HCT116 (cell line): ENCODE results near the gene FYCO1. TPM values are rescaled to one million over a fixed set of nuclear protein-coding genes. Genes with fewer than 3 reads are reported as not detected.

ENCODE experiments used
- ATAC-seq: fragments of 200-7000 bp; cut with Tn5 transposase; 2 replicates; pipeline ENCODE4 v1.9.1; 2020; ENCODE audit warnings: mild to moderate bottlenecking, moderate library complexity
- BruUV-seq: library from RNA; stranded (reverse); fragments of 400-500 nt; replicated peaks from 2 replicates; lab custom pipeline; 2021; lab: Mats Ljungman, UMichigan
- CTCF ChIA-PET: fragments of 300-600 bp; sonication (Branson Sonifier 250); formaldehyde crosslinking; loops from one replicate; lab custom pipeline; 2021; ENCODE audit warnings: antibody characterized with exemption; lab: Charles Lee
- POLR2A ChIA-PET: fragments of 300-600, 350-600 bp; sonication (Branson Sonifier 250); formaldehyde crosslinking; loops from one replicate; lab custom pipeline; 2021; ENCODE audit warnings: antibody characterized with exemption; lab: Charles Lee
- RAD21 ChIA-PET, 2 experiments: fragments of 300-600 bp; sonication (Branson Sonifier 250); formaldehyde crosslinking; loops; one replicate each; lab custom pipeline; 2023; ENCODE audit warnings: low total read pairs in 2 of 2; ENCODE audit not compliant: uncharacterized antibody in 2 of 2, unreplicated experiment in 2 of 2, low non-redundant PET in 1 of 2; lab: Charles Lee
- DNase-seq: peaks from one replicate; pipeline ENCODE4 v3.0.0-alpha.2; 2010; ENCODE audit warnings: low read depth, low spot score
- H2AFZ ChIP-seq: fragments of 200-600 bp; shearing (Covaris generic), sonication (generic); 2 replicates; pipeline ENCODE4 v1.6.1; 2017; ENCODE audit warnings: low read depth, mixed run types, mixed read lengths, antibody characterized with exemption, low read length; ENCODE audit not compliant: poor library complexity, severe bottlenecking
- H3K27ac ChIP-seq: 2 replicates; pipeline ENCODE4 v1.5.1; 2012; ENCODE audit warnings: low read depth, low read length
- H3K27me3 ChIP-seq: fragments of 200-600 bp; sonication (generic); 2 replicates; pipeline ENCODE4 v1.6.1; 2016; ENCODE audit warnings: mixed run types, low read length, mixed read lengths; ENCODE audit not compliant: insufficient read depth
- H3K36me3 ChIP-seq, 2 experiments: fragments of 200-500 bp in 1 of 2; fragments of 200-600 bp in 1 of 2; sonication (Bioruptor generic) in 1 of 2; sonication (generic) in 1 of 2; 2 replicates each; pipeline versions ENCODE4 v1.5.1 to v1.6.1; 2014 to 2016; ENCODE audit warnings: low read length in 2 of 2, inconsistent platforms in 1 of 2, mixed read lengths in 1 of 2, mixed run types in 1 of 2; ENCODE audit not compliant: insufficient read depth in 2 of 2, control insufficient read depth in 1 of 2
- H3K4me1 ChIP-seq, 2 experiments: fragments of 200-600 bp in 1 of 2; sonication (generic) in 1 of 2; 2 replicates each; pipeline versions ENCODE4 v1.5.1 to v1.6.1; 2012 to 2017; ENCODE audit warnings: low read length in 2 of 2, inconsistent platforms in 1 of 2, mild to moderate bottlenecking in 1 of 2, mixed read lengths in 1 of 2, mixed run types in 1 of 2, moderate library complexity in 1 of 2; ENCODE audit not compliant: insufficient read depth in 2 of 2, control insufficient read depth in 1 of 2
- H3K4me2 ChIP-seq: fragments of 200-600 bp; sonication (generic); 2 replicates; pipeline ENCODE4 v1.6.1; 2017; ENCODE audit warnings: mixed run types, low read length, mixed read lengths
- H3K4me3 ChIP-seq, 2 experiments: fragments of 200-600 bp in 1 of 2; sonication (generic) in 1 of 2; replicated peaks in 1 of 2; 2 replicates each; pipeline ENCODE4 v1.5.1; 2011 to 2016; ENCODE audit warnings: low read length in 2 of 2, control low read depth in 1 of 2, low read depth in 1 of 2, mild to moderate bottlenecking in 1 of 2, mixed read lengths in 1 of 2, mixed run types in 1 of 2
- H3K79me2 ChIP-seq: fragments of 200-600 bp; sonication (generic); 2 replicates; pipeline ENCODE4 v1.6.1; 2017; ENCODE audit warnings: mild to moderate bottlenecking, mixed run types, low read length, moderate library complexity, mixed read lengths; ENCODE audit not compliant: insufficient read depth
- H3K9ac ChIP-seq: fragments of 200-600 bp; sonication (generic); 2 replicates; pipeline ENCODE4 v1.6.1; 2016; ENCODE audit warnings: low read length, mixed read lengths
- H3K9me2 ChIP-seq: fragments of 200-600 bp; sonication (generic), shearing (Covaris generic); 2 replicates; pipeline ENCODE4 v1.6.1; 2017; ENCODE audit warnings: mixed run types, mild to moderate bottlenecking, moderate library complexity; ENCODE audit not compliant: insufficient read depth
- H3K9me3 ChIP-seq, 2 experiments: fragments of 200-500 bp in 1 of 2; fragments of 200-600 bp in 1 of 2; sonication (Bioruptor generic) in 1 of 2; sonication (generic) in 1 of 2; 2 replicates each; pipeline ENCODE4 v1.6.1; 2014 to 2017; ENCODE audit warnings: low read length in 2 of 2, mixed read lengths in 2 of 2, inconsistent platforms in 1 of 2, low read depth in 1 of 2, mild to moderate bottlenecking in 1 of 2, mixed run types in 1 of 2, moderate library complexity in 1 of 2; ENCODE audit not compliant: control insufficient read depth in 1 of 2, insufficient read depth in 1 of 2
- H4K20me1 ChIP-seq: fragments of 200-600 bp; sonication (generic), shearing (Covaris generic); 2 replicates; pipeline ENCODE4 v1.6.1; 2017; ENCODE audit warnings: mixed run types, mild to moderate bottlenecking, moderate library complexity; ENCODE audit not compliant: insufficient read depth
- CBX3 ChIP-seq: IDR thresholded peaks from 2 replicates; pipeline ENCODE4 v1.6.1; 2012; ENCODE audit warnings: low read depth
- CEBPB ChIP-seq: IDR thresholded peaks from 2 replicates; pipeline ENCODE4 v1.6.1; 2012; ENCODE audit warnings: low read depth
- EGR1 ChIP-seq: IDR thresholded peaks from 2 replicates; pipeline ENCODE4 v1.6.1; 2012; ENCODE audit warnings: low read depth
- JUND ChIP-seq: IDR thresholded peaks from 2 replicates; pipeline ENCODE4 v1.6.1; 2012
- MAX ChIP-seq: IDR thresholded peaks from 2 replicates; pipeline ENCODE4 v1.6.1; 2012
- POLR2A ChIP-seq: IDR thresholded peaks from 2 replicates; pipeline ENCODE4 v1.7.0; 2011; ENCODE audit warnings: borderline replicate concordance; ENCODE audit not compliant: insufficient read depth, insufficient read length; ENCODE audit errors: extremely low read depth
- POLR2AphosphoS5 ChIP-seq: IDR thresholded peaks from 2 replicates; pipeline ENCODE4 v1.6.1; 2011; ENCODE audit warnings: mild to moderate bottlenecking, low read depth, low read length, moderate library complexity
- RAD21 ChIP-seq: IDR thresholded peaks from 2 replicates; pipeline ENCODE4 v1.6.1; 2012; ENCODE audit warnings: low read depth, mild to moderate bottlenecking
- SRF ChIP-seq: IDR thresholded peaks from 2 replicates; pipeline ENCODE4 v1.6.1; 2012; ENCODE audit warnings: low read depth
- TCF7L2 ChIP-seq: IDR thresholded peaks from 2 replicates; pipeline ENCODE4 v1.7.0; 2011; ENCODE audit warnings: borderline replicate concordance, inconsistent platforms; ENCODE audit not compliant: insufficient read depth, insufficient read length; ENCODE audit errors: extremely low read depth
- YY1 ChIP-seq: IDR thresholded peaks from 2 replicates; pipeline ENCODE4 v1.6.1; 2011; ENCODE audit warnings: low read length, low read depth, moderate library complexity, mild to moderate bottlenecking; ENCODE audit not compliant: insufficient replicate concordance; ENCODE audit errors: extremely low read depth
- ZNF274 ChIP-seq: fragments of 200-500 bp; sonication (Bioruptor generic); IDR thresholded peaks from 2 replicates; pipeline ENCODE4 v1.6.1; 2014; ENCODE audit warnings: mild to moderate bottlenecking, low read depth, low read length, inconsistent platforms
- intact Hi-C: fragments of 100-400 bp; cut with micrococcal nuclease; formaldehyde crosslinking; loops from 2 replicates; pipeline ENCODE4 v1.10.0; 2022
- total RNA-seq: library from RNA; stranded (reverse); gene quantifications from one replicate; pipeline ENCODE4 v1.2.1, GENCODE V29; 2021; ENCODE audit not compliant: unreplicated experiment
- TF ChIP-seq, protein P1 (sequence below): IDR thresholded peaks from 2 replicates; pipeline ENCODE4 v1.6.1; 2012; ENCODE audit warnings: low read depth
- TF ChIP-seq, protein P2 (sequence below): IDR thresholded peaks from 2 replicates; pipeline ENCODE4 v1.6.1; 2011; ENCODE audit warnings: mild to moderate bottlenecking, low read length, moderate library complexity; ENCODE audit not compliant: insufficient replicate concordance; ENCODE audit errors: extremely low read depth
- TF ChIP-seq, protein P3 (sequence below), 3 experiments: fragments of 200-600 bp in 1 of 3; sonication (generic) in 1 of 3; IDR thresholded peaks in 2 of 3; conservative IDR thresholded peaks in 1 of 3; 2 replicates each; pipeline ENCODE4 v1.5.1; 2012 to 2017; ENCODE audit warnings: low read depth in 2 of 3, low read length in 2 of 3, antibody characterized with exemption in 1 of 3, borderline replicate concordance in 1 of 3, control low read depth in 1 of 3, mild to moderate bottlenecking in 1 of 3, mixed read lengths in 1 of 3, mixed run types in 1 of 3, moderate library complexity in 1 of 3; ENCODE audit not compliant: insufficient read depth in 1 of 3

Gene FYCO1
- total RNA-seq, 1 experiment from 2014 or later, result 15.8 TPM

GRCh38 chr3:46019707-46020106 lies 24.1 kb upstream of the FYCO1 start:
- Histone ChIP-seq H3K79me2 (no peaks in the 10 kb centered on the region), H3K27ac (no peak overlapping the region), H3K9me2 (no peaks in the 10 kb centered on the region), H2AFZ (no peak overlapping the region), H3K9ac (no peak overlapping the region), H3K4me1 (no peaks in the 10 kb centered on the region), H4K20me1 (no peaks in the 10 kb centered on the region), H3K36me3 (no peaks in the 10 kb centered on the region), H3K4me3 (no peak overlapping the region), H3K27me3 (no peaks in the 10 kb centered on the region), H3K4me2 (no peak overlapping the region), H3K9me3 (no peaks in the 10 kb centered on the region)
- POLR2A ChIA-PET, result no interaction called here
- no peak for DNase-seq
- CTCF ChIA-PET, result no interaction called here
- no TSS peak for BruUV-seq
- RAD21 ChIA-PET, result no interaction called here
- ATAC-seq, result no peak
- intact Hi-C loops, result no loop called here
- TF ChIP-seq TCF7L2, result no peak
- TF ChIP-seq MAX, result no peak
- TF ChIP-seq YY1, result no peak
- no peak for TF ChIP-seq SRF
- TF ChIP-seq, protein P1, sequence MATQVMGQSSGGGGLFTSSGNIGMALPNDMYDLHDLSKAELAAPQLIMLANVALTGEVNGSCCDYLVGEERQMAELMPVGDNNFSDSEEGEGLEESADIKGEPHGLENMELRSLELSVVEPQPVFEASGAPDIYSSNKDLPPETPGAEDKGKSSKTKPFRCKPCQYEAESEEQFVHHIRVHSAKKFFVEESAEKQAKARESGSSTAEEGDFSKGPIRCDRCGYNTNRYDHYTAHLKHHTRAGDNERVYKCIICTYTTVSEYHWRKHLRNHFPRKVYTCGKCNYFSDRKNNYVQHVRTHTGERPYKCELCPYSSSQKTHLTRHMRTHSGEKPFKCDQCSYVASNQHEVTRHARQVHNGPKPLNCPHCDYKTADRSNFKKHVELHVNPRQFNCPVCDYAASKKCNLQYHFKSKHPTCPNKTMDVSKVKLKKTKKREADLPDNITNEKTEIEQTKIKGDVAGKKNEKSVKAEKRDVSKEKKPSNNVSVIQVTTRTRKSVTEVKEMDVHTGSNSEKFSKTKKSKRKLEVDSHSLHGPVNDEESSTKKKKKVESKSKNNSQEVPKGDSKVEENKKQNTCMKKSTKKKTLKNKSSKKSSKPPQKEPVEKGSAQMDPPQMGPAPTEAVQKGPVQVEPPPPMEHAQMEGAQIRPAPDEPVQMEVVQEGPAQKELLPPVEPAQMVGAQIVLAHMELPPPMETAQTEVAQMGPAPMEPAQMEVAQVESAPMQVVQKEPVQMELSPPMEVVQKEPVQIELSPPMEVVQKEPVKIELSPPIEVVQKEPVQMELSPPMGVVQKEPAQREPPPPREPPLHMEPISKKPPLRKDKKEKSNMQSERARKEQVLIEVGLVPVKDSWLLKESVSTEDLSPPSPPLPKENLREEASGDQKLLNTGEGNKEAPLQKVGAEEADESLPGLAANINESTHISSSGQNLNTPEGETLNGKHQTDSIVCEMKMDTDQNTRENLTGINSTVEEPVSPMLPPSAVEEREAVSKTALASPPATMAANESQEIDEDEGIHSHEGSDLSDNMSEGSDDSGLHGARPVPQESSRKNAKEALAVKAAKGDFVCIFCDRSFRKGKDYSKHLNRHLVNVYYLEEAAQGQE, result no peak
- TF ChIP-seq RAD21, result no peak
- no peak for TF ChIP-seq EGR1
- TF ChIP-seq CEBPB, result no peak
- TF ChIP-seq, protein P2, sequence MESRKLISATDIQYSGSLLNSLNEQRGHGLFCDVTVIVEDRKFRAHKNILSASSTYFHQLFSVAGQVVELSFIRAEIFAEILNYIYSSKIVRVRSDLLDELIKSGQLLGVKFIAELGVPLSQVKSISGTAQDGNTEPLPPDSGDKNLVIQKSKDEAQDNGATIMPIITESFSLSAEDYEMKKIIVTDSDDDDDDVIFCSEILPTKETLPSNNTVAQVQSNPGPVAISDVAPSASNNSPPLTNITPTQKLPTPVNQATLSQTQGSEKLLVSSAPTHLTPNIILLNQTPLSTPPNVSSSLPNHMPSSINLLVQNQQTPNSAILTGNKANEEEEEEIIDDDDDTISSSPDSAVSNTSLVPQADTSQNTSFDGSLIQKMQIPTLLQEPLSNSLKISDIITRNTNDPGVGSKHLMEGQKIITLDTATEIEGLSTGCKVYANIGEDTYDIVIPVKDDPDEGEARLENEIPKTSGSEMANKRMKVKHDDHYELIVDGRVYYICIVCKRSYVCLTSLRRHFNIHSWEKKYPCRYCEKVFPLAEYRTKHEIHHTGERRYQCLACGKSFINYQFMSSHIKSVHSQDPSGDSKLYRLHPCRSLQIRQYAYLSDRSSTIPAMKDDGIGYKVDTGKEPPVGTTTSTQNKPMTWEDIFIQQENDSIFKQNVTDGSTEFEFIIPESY, result no peak
- no peak for TF ChIP-seq POLR2A
- no peak for TF ChIP-seq CBX3
- TF ChIP-seq, protein P3, sequence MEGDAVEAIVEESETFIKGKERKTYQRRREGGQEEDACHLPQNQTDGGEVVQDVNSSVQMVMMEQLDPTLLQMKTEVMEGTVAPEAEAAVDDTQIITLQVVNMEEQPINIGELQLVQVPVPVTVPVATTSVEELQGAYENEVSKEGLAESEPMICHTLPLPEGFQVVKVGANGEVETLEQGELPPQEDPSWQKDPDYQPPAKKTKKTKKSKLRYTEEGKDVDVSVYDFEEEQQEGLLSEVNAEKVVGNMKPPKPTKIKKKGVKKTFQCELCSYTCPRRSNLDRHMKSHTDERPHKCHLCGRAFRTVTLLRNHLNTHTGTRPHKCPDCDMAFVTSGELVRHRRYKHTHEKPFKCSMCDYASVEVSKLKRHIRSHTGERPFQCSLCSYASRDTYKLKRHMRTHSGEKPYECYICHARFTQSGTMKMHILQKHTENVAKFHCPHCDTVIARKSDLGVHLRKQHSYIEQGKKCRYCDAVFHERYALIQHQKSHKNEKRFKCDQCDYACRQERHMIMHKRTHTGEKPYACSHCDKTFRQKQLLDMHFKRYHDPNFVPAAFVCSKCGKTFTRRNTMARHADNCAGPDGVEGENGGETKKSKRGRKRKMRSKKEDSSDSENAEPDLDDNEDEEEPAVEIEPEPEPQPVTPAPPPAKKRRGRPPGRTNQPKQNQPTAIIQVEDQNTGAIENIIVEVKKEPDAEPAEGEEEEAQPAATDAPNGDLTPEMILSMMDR (IDR thresholded peaks at IDR 0.05 in 2 of 3, conservative IDR thresholded peaks at IDR 0.05 in 1 of 3; ENCODE audit: borderline replicate concordance in 1 of 3, insufficient read depth in 1 of 3, low read depth in 2 of 3, low read length in 2 of 3), result no peak
- no peak for TF ChIP-seq JUND
- no peak for TF ChIP-seq POLR2AphosphoS5
- no peak for TF ChIP-seq ZNF274
